Activated CD4-positive, alpha-beta T cell treated with anti-CD3 and anti-CD28 coated beads, Interleukin-2, amount 10 ng/mL, durations not matched to agents 7 days and 5 days (primary cell): ENCODE data around the gene GDF2. TPM values are rescaled to one million over a fixed set of nuclear protein-coding genes. Genes with fewer than 3 reads are reported as not detected.

Experiments used
- CTCF ChIA-PET: fragments of 350-600 bp; sonication (Branson Sonifier 250); formaldehyde crosslinking; loops from one replicate; lab custom pipeline; 2021; ENCODE audit warnings: antibody characterized with exemption; lab: Charles Lee
- POLR2A ChIA-PET: fragments of 350-600 bp; sonication (Branson Sonifier 250); formaldehyde crosslinking; loops from one replicate; lab custom pipeline; 2021; ENCODE audit warnings: antibody characterized with exemption; lab: Charles Lee
- DNase-seq: peaks from one replicate; pipeline ENCODE4 v3.0.0-alpha.2; 2020
- H3K27ac Mint-ChIP-seq: one replicate; pipeline ENCODE4 v1.8.0; 2021; ENCODE audit warnings: mild to moderate bottlenecking, moderate library complexity, mixed read lengths
- H3K27me3 Mint-ChIP-seq: one replicate; pipeline ENCODE4 v1.8.0; 2021; ENCODE audit warnings: mixed read lengths
- H3K36me3 Mint-ChIP-seq: one replicate; pipeline ENCODE4 v1.8.0; 2021; ENCODE audit warnings: low read depth, mixed read lengths
- H3K4me1 Mint-ChIP-seq: one replicate; pipeline ENCODE4 v1.8.0; 2021; ENCODE audit warnings: mixed read lengths
- H3K4me3 Mint-ChIP-seq: one replicate; pipeline ENCODE4 v1.8.0; 2021; ENCODE audit warnings: mild to moderate bottlenecking, moderate library complexity, mixed read lengths
- H3K9me3 Mint-ChIP-seq: one replicate; pipeline ENCODE4 v1.8.0; 2021; ENCODE audit warnings: mixed read lengths
- total RNA-seq, 2 experiments: library from RNA; stranded (reverse); gene quantifications; one replicate each; pipeline ENCODE4 v1.2.3, GENCODE V29; 2021

GDF2 gene
- total RNA-seq, 2 experiments from 2014 or later = not detected

DNA sequence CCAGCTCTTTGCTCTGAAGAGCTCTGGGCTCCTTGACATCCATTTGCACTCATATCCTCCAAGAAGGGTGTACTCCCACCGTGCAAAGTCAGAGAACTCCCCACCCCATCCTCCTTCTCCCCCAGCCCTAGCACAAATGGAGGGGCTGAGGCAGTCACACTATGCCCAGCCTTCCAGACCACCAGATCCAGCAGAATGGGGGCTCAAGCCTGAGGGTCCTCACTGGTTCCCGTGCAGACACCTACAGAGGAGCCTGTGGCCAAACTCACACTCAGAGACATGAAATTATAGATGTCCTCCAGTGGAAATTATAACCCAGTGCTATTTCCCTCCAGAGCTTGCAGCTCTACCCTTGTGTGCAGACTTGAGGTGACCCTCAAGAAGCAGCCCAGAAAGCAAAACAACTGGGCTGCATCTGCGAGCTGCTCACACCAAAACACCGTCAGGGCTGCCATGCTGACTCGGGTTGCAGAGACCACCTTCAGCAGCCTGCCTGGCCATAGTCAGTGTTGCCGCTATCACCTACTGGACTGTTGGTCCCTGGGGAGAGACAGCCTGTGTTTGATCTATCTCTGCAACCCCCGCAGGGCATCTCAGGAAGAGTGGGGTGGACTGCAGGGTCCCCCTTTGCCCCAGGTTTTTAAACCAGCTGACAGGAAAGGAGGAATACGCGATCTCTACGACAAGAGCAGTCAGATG, 54.4 kb downstream of the GDF2 start:
- Mint-ChIP-seq H3K4me1 (peaks cover 20% of the 10 kb centered on the region), H3K27ac (no peak overlapping the region), H3K36me3 (no peaks in the 10 kb centered on the region), H3K27me3 (peaks cover 46% of the 10 kb centered on the region), H3K4me3 (no peak overlapping the region), H3K9me3 (no peaks in the 10 kb centered on the region)
- ChIA-PET CTCF (interaction anchor here (0.7 kb wide), 1 partner anchor 61 kb away, joined by 3 read pairs; no protein-coding TSS in a partner anchor), POLR2A (no interaction called here)
- DNase-seq = no peak

Other genes with a start within 250 kb of the GDF2 start
- gene GDF10, start 22.3 kb upstream of the GDF2 start, total RNA-seq = under 1 TPM in 1 of 2 experiments, not detected in 1; 0.08 TPM
- not detected for gene RBP3, start 25.9 kb downstream of the GDF2 start, total RNA-seq
- gene ZNF488, start 61.8 kb downstream of the GDF2 start, total RNA-seq = under 1 TPM in 1 of 2 experiments, not detected in 1; 0.05 TPM
- gene ANXA8, start 161.7 kb downstream of the GDF2 start, total RNA-seq = under 1 TPM; 0.17 to 0.30 TPM
- not detected for gene FAM25G, start 169.2 kb downstream of the GDF2 start, total RNA-seq
- 1 to 10 TPM; 3.5 to 4.0 TPM for gene AGAP9, start 201.2 kb downstream of the GDF2 start, total RNA-seq